NCI-H748 treated with DMSO at 0.1 percent for 48 hours (cell line): ENCODE data around the gene COL23A1.
"Not testable (repeated sequence)": the region's sequence is repeated elsewhere in the genome, so short reads cannot be mapped to it uniquely, and the experiment has no call there.

Source experiments
- DNase-seq: peaks from one replicate; lab custom pipeline; 2025; lab: John Stamatoyannopoulos, UW

The COL23A1 gene

DNA sequence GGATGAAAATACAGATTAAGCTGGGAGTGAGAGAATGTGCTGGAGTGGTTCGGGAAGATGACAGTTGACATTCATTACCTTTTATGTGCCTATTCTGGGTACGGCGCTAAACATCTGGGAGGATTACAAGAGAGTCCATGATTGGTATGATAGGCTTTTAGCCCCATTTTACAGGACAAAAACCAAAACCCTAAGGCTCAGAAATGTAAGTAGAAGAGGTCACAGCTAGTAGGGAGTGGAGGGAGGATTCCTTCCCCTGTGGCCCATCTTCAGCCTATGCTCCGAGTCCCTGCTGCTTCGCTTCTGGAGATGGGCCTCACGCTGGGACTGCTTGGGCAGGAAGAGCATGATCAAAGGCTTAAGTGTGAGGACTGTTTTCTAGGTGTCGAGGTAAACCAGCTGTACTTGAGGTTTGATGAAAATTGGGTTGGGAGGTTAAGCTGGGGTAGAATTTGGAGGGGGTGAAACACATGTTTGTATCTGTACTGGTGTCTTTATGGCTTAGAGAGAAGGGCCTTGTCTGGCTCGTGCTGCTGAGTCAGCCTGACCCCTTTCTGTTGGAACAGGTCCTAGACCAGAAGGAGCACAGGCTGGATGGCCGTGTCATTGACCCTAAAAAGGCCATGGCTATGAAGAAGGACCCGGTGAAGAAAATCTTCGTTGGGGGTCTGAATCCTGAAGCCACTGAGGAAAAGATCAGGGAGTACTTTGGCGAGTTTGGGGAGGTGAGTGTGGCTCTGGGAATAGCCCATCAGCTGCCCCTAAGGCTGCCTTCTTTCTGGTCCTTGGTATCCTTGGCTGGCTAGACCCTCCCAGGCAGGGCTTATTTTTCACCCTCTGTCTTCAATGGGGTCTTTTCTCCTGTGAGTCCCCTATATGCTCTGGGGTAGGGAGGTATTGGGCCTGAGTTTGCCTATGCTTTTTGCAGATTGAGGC lies 383.8 kb downstream of the COL23A1 start:
- DNase-seq: no peak

DNA sequence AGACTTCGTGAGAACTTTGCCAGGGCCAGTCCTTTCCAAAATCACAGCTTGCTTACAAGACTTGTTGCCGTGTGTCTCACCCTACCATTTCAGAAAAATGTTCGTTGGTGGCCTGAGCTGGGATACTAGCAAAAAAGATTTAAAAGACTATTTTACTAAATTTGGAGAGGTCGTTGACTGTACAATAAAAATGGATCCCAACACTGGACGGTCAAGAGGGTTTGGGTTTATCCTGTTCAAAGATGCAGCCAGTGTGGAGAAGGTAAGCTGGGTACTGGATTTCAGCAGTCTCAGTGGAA lies 384.5 kb downstream of the COL23A1 start:
- no peak for DNase-seq

DNA sequence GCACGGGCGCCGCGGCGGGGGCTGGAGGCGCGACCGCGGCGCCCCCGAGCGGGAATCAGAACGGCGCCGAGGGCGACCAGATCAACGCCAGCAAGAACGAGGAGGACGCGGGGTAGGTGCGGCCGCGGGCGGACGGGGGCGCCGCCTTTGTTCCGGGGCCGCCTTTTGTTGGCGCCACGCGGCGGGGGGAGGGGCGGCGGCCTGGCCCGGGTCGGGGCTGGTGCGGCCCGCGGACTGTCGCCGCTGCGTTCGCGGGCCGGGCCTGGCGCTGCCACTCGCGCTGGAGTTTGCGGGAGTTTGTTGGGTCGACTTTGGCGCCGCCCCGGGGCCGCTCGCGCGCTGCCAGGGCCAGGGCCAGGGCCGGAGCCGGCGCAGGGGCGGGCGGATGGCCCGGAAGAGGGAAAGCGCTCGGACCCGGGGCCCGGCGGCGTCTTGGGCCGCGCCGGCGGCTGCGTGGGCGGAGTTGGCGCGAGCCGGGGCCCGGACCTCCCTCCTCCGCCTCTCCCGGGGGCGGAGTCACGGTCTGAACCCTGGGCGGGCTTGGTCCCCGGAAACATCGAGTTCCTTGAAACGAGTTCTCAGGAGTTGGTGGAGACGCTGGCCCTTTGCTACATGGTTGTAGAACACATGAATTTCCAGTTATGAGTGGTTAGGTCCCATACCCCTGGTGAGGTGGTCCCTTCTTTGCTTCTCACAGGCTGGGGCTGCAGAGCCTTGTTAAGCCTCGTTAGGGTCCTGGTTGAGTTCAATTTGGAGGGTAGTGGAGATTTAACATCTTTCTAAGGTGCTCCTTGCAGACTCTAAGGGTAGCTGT lies 385.1 kb downstream of the COL23A1 start:
- DNase-seq: peak; percentile 16

DNA sequence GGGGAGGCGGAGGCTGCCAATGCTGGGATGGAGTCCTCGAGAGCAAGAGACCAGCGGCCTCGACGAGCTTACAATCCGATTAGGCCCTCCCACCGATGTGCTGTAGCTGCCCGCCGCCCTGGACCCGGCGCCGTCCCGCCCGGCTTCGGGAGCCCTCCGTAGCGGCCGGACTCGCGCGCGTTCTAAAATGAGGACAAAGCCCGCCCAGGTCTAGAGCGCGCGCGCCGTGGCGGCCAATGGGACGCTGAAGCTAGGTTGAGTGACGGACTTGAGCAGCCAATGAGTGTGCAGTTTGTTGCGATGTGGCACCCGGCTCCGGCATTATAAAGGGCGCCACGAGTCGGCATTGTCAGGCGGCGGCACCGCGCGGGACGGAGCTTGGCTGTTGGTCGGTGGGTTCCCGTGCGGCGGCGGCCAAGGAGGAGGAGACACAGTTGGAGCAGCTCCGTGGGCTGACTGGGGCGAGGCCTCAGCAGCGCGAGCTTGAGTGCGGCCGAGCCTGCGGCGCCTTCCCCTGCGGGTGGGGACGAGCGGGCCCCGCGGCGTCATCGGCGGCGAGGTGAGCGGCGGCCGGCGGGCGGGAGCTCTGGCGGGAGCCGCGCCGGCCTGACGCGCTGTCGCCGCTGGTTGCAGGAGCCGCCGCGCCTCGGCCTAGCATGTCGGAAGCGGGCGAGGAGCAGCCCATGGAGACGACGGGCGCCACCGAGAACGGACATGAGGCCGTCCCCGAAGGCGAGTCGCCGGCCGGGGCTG lies 385.8 kb downstream of the COL23A1 start, which contains the start of gene HNRNPAB:
Gene HNRNPAB, plus strand, starts transcription at position 352 of the 753 bp plus-strand sequence. Its CDS starts 305 bp downstream, at position 657.
- peak; percentile 81 for DNase-seq

DNA sequence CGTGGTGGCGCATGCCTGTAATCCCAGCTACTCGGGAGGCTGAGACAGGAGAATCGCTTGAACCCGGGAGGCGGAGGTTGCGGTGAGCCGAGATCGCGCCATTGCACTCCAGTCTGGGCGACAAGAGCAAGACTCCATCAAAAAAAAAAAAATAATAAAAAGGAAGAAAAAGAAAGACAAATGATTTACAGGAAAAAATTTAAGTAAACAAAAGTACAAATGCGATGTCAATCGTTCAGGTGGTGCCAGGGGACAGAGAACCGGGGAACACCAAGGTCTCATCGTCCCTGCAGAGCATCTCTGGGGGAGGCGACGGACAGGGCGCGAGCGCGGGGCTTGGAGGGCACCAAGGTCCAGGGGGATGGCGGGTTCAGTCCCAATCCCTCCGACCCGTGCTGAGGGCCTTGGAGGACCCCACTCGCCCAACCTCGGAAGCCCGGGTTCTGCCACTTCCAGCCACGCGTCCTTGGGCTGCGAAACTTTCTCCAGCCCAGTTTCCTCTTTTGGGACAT lies 386.5 kb downstream of the COL23A1 start:
- DNase-seq: no peak

DNA sequence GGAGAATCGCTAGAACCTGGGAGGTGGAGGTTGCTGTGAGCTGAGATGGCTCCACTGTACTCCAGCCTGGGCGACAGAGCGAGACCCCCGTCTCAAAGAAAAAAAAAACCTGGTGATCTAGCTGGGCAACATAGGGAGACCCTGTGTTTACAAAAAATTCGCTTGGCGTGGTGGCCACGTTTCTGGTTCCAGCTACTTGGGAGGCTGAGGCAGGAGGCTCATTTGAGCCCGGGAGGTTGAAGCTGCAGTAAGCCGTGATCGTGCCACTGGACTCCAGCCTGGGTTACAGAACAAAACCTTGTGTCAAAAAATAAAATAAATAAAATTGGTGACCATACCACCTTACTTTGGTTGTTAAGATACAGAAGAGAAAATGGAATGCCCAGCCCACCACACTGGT lies 387.7 kb downstream of the COL23A1 start:
- no peak for DNase-seq

DNA sequence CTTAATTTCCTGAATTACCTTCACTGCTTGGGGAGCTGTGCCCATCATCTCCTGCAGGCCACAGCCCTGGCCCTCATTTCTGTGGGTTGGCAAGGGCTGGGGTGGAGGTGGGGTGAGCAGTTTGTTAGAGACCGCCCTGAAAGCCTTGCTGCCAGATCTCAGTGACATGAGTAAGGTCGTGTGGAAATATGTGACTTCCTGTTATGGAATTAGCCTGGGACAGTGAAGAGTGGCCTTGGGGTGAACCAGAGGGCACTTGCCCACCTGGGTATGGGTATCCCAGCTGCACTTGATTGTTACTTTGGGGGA lies 388.3 kb downstream of the COL23A1 start:
- no peak for DNase-seq

DNA sequence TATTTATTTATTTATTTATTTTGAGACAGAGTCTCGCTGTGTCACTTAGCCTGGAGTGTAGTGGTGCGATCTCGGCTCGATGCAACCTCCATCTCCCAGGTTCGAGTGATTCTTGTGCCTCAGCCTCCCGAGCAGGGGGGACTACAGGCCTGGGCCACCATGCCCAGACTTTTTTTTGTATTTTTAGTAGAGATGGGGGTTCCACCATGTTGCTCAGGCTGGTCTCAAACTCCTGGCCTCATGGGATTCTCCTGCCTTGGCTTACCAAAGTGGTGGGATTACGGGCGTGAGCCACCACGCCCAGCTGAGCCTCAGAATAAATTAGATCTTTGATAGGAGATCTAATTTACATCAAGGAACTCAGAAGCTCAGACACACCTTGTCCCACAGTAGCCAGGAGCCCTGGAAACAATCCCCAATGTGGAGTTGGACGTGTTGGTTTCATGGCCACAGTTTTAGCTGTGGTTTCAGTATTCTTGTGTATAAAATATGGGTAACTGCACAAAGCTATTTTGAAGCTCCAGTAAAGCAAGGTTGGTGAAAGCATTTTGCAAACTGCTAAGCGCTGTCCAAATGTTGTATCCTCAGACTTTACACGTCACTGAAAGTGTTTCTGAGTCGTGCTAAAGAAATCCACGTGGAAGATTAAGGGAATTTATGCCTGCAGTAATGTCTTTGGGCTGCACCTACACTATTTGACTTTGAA lies 388.8 kb downstream of the COL23A1 start:
- DNase-seq: no peak

DNA sequence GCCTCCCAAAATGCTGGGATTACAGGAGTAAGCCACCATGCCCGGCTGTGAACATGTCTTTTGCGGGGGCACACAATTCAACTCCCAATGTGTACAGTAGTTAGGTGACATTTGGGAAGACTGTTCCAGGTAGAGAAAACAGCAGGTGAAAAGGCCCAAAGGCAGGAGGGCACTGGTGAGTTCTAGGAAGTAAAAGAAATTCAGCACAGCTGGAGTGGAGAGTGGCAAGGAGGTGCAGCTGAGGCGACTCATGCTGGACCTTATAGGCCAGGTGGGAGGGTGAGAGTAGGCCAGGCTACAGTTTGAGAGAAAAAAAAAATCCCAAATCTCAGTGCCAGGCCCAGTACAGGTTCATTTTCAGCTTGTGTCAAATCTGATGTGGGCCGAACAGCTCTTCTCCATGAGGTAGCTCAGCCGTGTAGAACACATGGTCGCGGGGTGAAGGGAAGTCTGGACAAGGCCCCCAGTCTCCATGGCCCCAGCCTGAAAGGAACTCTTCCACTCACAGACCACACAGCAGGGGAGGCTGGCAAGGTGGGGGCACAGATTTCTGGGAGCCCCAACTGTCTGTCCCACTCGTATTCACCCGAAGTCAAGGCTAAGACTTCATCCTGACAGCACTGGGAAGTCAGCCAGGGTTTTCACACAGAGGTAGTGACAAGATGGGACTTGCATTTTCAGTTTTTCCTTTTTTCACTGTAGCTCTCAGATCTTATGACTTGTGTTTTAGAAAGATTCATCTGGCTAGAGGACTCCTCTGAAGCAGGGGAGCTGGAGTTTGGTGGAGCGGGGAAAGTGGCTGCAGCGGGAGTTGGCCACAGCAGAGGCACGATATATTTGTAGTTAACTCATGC lies 390.4 kb downstream of the COL23A1 start:
- no peak for DNase-seq

DNA sequence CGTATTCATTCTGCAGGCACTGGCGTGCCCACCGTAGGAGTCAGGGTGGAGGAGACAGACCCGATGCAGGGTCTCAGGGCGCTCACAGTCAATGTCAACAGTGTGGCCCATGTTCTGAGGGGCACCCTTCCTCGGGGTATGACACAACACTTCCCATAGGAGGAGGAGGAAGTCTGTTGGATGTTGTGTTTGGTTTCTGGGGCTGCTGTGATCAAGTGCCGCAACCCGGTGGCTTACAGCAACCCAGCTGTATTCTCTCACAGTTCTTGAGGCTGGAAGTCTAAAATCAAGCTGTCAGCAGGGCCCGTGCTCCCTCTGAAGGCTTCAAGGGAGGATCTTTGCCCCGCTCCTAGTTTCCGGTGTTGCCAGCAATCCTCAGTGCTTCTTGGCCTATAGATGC lies 391.5 kb downstream of the COL23A1 start:
- no peak for DNase-seq

DNA sequence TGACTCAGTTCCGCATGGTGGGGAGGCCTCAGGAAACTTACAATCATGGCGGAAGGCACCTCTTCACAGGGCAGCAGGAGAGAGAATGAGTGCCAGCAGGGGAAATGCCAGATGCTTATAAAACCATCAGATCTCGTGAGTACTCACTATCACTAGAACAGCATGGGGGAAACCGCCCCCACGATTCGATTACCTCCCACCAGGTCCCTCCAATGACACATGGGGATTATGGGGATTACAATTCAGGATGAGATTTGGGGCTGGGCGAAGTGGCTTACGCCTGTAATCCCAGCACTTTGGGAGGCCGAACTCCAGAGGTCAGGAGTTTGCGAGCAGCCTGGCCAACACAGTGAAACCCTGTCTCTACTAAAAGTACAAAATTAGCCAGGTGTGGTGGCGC lies 392.0 kb downstream of the COL23A1 start:
- DNase-seq: not testable (repeated sequence)

DNA sequence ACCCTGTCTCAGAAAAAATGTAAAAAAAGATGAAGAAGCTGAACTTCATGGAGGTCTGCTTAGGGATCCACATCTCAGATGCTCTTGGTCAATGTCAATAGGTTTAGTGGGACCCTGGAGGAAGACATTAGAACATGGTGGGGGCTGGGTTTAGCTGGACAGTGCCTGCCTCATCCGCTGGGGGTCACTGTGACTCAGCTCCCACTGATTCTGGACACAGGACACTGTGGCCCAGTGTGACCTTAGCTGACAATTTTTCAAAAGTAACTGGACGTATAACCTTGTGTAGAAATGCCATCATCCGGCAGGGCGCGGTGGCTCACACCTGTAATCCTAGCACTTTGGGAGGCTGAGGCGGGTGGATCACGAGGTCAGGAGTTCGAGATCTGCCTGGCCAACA lies 393.2 kb downstream of the COL23A1 start:
- no peak for DNase-seq

DNA sequence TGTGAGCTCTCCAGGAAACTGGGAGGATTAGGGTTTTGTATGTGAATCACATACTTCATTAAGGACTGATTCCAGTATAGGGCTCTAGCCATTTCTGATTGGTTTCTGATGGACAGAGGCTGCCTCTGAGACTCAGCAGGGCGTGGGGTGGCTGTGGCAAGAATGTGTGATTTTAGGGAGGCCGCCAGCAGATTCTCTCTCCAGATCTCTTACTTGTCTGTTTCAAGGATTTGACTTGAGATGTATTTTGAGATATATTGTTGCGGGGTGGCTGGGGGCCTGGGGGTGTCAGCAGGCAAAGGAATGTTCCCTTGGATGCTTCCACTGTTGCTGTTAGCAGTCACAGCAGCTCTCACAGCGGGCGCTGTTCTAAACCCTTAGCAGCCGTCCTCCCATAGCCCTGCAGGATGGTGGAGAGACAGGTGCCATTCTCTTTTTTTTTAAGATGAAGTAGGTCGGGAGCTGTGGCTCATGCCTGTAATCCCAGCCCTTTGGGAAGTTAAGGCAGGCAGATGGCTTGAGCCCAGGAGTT lies 393.8 kb downstream of the COL23A1 start:
- no peak for DNase-seq

DNA sequence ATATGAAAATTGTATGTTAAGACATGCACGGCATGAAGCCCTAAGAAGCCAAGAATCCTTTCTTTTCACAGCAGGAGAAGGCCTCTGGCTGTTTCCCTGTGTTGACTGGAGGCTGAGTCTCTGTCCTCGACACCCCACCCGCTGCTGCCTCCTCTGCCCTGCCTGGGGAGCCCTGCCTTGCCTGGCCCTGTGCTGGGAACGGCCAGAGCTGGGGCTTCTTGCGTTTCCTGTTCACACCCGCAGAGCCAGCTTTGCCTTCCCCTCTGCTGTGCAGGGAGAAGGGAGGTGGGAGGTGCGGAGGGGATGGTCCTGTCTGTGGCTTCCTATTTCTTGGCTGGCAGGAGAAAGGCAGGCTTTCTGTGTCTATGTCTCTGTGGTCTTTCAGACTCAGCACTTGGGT lies 396.2 kb downstream of the COL23A1 start:
- no peak for DNase-seq

DNA sequence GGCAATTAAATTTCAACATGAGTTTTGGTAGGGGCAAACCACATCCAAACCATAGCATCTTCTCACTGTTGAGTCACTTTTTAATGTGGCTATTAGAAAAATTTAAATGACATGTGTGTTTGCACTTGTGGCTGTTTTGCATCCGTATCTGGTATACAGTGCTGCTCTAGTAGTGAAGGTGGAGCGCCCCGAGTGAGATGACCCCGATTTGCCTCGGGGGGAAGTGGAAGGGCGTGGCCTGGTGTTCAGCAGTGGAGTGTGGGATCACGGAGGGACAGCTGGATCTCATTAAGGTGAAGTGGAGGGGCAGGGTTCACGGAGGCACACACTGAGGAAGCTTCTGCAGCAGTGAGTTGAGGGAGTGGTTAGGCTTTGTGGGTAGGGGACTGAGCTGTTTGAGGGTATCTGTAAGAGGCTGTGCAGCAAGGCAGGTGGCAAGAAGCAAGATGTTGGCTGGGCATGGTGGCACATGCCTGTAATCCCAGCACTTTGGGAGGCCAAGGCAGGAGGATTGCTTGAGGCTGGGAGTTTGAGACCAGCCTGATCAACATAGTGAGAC lies 396.9 kb downstream of the COL23A1 start:
- DNase-seq: no peak

DNA sequence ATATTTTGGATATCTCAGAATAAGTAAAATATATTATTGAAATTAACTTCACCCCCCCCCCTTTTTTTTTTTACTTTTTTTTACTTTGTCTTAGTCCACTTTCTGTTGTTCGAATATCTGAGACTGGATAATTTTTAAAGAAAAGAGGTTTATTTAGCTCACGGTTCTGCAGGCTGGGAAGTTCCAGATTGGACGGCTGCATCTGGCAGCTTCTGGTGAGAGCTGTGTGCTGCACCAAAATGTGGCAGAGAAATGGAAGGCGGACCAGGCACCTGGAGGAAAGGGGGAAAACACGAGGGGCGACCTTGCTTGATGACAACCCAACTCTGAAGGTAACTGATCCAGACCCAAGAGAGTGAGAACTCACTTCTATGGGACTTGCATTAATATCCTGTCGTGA lies 397.4 kb downstream of the COL23A1 start:
- no peak for DNase-seq

DNA sequence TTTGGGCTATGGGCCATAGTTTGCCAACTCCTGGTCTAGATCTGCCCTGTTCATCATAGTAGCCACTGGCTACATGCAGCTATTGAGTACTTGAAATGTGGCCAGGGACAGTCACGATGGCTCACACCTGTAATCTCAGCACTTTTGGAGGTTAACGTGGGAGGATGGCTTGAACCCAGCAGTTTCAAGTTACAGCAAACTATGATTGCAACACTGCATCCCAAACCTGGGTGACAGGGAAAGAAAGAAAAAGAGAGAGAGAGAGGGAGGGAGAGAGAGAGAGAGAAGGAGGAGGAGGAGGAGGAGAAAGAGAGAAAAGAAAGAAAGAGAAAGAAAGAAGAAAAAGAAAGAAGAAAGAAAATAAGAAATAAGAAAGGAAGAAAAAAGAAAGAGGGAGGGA lies 397.9 kb downstream of the COL23A1 start:
- no peak for DNase-seq

DNA sequence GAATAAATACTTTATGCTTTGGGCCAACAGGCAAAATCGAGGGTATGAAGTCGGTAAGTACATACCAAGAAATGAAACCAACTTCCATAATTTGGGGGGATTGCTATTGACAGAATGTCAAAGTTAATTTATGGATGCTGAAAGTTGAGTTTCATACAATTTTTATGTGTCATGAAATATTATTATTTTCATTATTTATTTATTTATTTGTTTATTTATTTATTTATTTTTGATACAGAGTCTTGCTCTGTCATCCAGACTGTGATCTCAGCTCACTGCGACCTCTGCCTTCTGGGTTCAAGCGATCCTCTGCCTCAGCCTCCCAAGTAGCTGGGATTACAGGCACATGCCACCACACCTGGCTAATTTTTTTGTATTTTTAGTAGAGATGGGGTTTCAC lies 398.5 kb downstream of the COL23A1 start:
- DNase-seq: no peak

DNA sequence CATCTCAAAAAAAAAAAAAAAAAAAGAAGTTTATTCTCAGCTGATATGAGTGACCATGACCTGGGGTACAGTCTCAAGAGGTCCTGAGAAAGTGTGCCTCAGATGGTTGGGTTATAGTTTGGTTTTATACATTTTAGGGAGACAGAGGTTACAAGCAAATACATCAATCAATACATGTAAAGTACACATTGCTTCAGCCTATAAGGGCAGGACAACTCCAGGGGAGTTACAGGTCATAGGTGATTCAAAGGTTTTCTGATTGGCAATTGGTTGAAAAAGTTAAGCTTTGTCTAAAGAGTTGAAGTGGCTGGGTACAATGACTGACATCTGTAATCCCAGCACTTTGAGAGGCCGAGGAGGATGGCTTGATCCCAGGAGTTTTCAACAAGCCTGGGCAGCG lies 400.8 kb downstream of the COL23A1 start:
- DNase-seq: no peak
